Tibial nerve (tissue), 4 donors: Measurements from ENCODE around the gene DUSP9. TPM values are rescaled to one million over a fixed set of nuclear protein-coding genes. Genes with fewer than 3 reads are reported as not detected.

Experiments
- DNase-seq, 2 donors: peaks; one replicate each; pipeline ENCODE4 v3.0.0-alpha.2; 2019; ENCODE audit warnings: low spot score in 2 of 2
- H3K27ac ChIP-seq, 4 donors: fragments of 200-600 bp; sonication (generic) in 3 of 4; one replicate each; pipeline ENCODE4 v1.5.1; 2017 to 2019; ENCODE audit warnings: mild to moderate bottlenecking in 1 of 4
- H3K27me3 ChIP-seq, 2 donors: fragments of 200-600 bp; sonication (generic) in 1 of 2; one replicate each; pipeline versions ENCODE4 v1.5.1 to v1.6.0; 2017 to 2019
- H3K36me3 ChIP-seq, 3 donors: fragments of 200-600 bp; sonication (generic); one replicate each; pipeline ENCODE4 v1.5.1; 2018 to 2019
- H3K4me1 ChIP-seq, 4 donors: fragments of 200-600 bp; sonication (generic) in 3 of 4; one replicate each; pipeline ENCODE4 v1.5.1; 2017 to 2019
- H3K4me3 ChIP-seq, 4 donors: fragments of 200-600 bp; sonication (generic) in 3 of 4; one replicate each; pipeline ENCODE4 v1.5.1; 2017 to 2019; ENCODE audit warnings: mild to moderate bottlenecking in 1 of 4, moderate library complexity in 1 of 4
- H3K9me3 ChIP-seq, 4 donors: fragments of 200-600 bp; sonication (generic) in 3 of 4; one replicate each; pipeline ENCODE4 v1.5.1; 2017 to 2019
- CTCF ChIP-seq, 5 experiments: fragments of 200-600 bp in 3 of 5; fragments of 450-650 bp in 2 of 5; sonication (generic) in 3 of 5; IDR thresholded peaks; one replicate each; pipeline ENCODE4 v1.5.1; 2016 to 2019; ENCODE audit warnings: antibody characterized with exemption in 5 of 5, mild to moderate bottlenecking in 3 of 5, moderate library complexity in 2 of 5
- EP300 ChIP-seq, 2 donors: sonication (generic); formaldehyde crosslinking; IDR thresholded peaks; one replicate each; pipeline ENCODE4 v1.6.1; 2017; ENCODE audit warnings: antibody characterized with exemption in 2 of 2, mild to moderate bottlenecking in 1 of 2
- POLR2A ChIP-seq, 2 donors: fragments of 450-650 bp; IDR thresholded peaks; one replicate each; pipeline ENCODE4 v1.6.1; 2017; ENCODE audit warnings: antibody characterized with exemption in 2 of 2, mild to moderate bottlenecking in 2 of 2, moderate library complexity in 2 of 2
- WGBS, 2 donors: methylation state at CpG; one replicate each; pipeline ENCODE4 v1.1.5; 2018; 5-methylcytosine and 5-hydroxymethylcytosine counted together
- total RNA-seq, 4 donors: library from RNA; depleted of rRNA; stranded (reverse); fragments of >200 nt; gene quantifications; one replicate each; pipeline ENCODE4 v1.1.0, GENCODE V29; 2016

The DUSP9 gene
- total RNA-seq, 4 donors from 2014 or later = not detected

- WGBS, 2 donors = 45% methylated on average over 30 of the region's 85 CpGs; no CpG with 5 or more reads in 1 of the 2 donors
- no peak for TF ChIP-seq CTCF (IDR thresholded peaks at IDR 0.05)
- TF ChIP-seq EP300 (IDR thresholded peaks at IDR 0.05) = no peak
- no peak for TF ChIP-seq POLR2A (IDR thresholded peaks at IDR 0.05)
- no peak overlapping the region for H3K27ac ChIP-seq
- H3K27me3 ChIP-seq = peaks cover 0 to 69% of the 10 kb centered on the region in 2 donors
- no peak for DNase-seq
- peaks cover 0 to 30% (median 3%) of the 10 kb centered on the region in 4 donors for H3K4me1 ChIP-seq
- H3K9me3 ChIP-seq = no peaks in the 10 kb centered on the region
- H3K36me3 ChIP-seq = no peaks in the 10 kb centered on the region
- H3K4me3 ChIP-seq = peak overlapping the region in 2 of 4 donors; percentile 12 to 29
Observed at GRCh38 chrX:153647461-153648357, 706 bp downstream of the DUSP9 start.

- peaks cover 0 to 60% of the 10 kb centered on the region in 2 donors for H3K27me3 ChIP-seq
- no peaks in the 10 kb centered on the region for H3K9me3 ChIP-seq
- no peak overlapping the region for H3K4me3 ChIP-seq
- TF ChIP-seq EP300 (IDR thresholded peaks at IDR 0.05) (no peak), POLR2A (IDR thresholded peaks at IDR 0.05) (no peak), CTCF (IDR thresholded peaks at IDR 0.05) (no peak)
- H3K4me1 ChIP-seq = peaks cover 0 to 22% (median 2%) of the 10 kb centered on the region in 4 donors
- DNase-seq = no peak
- WGBS, 2 donors = 83% methylated on average over 10 to 14 of the region's 17 CpGs
- H3K36me3 ChIP-seq = no peaks in the 10 kb centered on the region
- no peak overlapping the region for H3K27ac ChIP-seq
Observed at GRCh38 chrX:153648358-153649177, 1.6 kb downstream of the DUSP9 start.

- 87 to 92% methylated on average over 6 to 26 of the region's 26 CpGs for WGBS, 2 donors
- Histone ChIP-seq H3K4me3 (no peak overlapping the region), H3K9me3 (no peaks in the 10 kb centered on the region), H3K4me1 (peaks cover 0 to 18% (median 0%) of the 10 kb centered on the region in 4 donors), H3K27ac (no peak overlapping the region), H3K27me3 (peaks cover 0 to 56% of the 10 kb centered on the region in 2 donors), H3K36me3 (no peaks in the 10 kb centered on the region)
- DNase-seq = no peak
- no peak for TF ChIP-seq POLR2A (IDR thresholded peaks at IDR 0.05)
- TF ChIP-seq EP300 (IDR thresholded peaks at IDR 0.05) = no peak
- TF ChIP-seq CTCF (IDR thresholded peaks at IDR 0.05) = no peak
Observed at GRCh38 chrX:153649178-153649914, 2.3 kb downstream of the DUSP9 start.

- Histone ChIP-seq H3K36me3 (no peaks in the 10 kb centered on the region), H3K27me3 (peaks cover 0 to 48% of the 10 kb centered on the region in 2 donors), H3K9me3 (no peaks in the 10 kb centered on the region), H3K4me1 (peaks cover 0 to 13% (median 0%) of the 10 kb centered on the region in 4 donors), H3K27ac (no peak overlapping the region), H3K4me3 (no peak overlapping the region)
- DNase-seq = no peak
- TF ChIP-seq CTCF (IDR thresholded peaks at IDR 0.05) = no peak
- WGBS, 2 donors = 0 to 80% methylated on average over 1 to 38 of the region's 41 CpGs
Observed at GRCh38 chrX:153649915-153650782, 3.1 kb downstream of the DUSP9 start.
